CD4-positive, alpha-beta T cell treated with Interleukin-6 for 4 hours (primary cell): Measurements from ENCODE around the gene RAPGEF1.
A peak's percentile ranks its signal among the peaks of the same experiment; 100 is the strongest.

ENCODE experiments used
- DNase-seq: peaks from one replicate; pipeline ENCODE4 v3.0.0-alpha.2; 2020; ENCODE audit warnings: mixed read lengths

The RAPGEF1 gene

DNA sequence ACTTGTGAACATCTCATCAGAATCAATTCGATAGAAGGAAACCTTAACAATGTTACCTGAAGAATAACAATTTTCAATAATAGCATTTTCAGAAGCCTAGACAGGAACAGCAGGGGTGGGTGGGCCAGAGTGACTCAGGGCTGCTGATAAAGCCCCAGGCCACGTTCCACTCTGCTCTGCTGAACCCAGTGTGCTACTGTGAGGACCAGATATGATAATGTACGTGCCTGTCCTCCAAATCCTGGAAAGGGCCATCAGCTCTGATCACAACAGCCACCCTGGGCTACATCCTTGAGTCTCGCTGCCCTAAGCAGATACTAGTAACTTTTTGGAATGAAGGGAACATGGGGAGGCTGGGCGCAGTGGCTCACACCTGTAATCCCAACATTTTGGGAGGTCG is 103.3 kb downstream of the RAPGEF1 start:
- no peak for DNase-seq

DNA sequence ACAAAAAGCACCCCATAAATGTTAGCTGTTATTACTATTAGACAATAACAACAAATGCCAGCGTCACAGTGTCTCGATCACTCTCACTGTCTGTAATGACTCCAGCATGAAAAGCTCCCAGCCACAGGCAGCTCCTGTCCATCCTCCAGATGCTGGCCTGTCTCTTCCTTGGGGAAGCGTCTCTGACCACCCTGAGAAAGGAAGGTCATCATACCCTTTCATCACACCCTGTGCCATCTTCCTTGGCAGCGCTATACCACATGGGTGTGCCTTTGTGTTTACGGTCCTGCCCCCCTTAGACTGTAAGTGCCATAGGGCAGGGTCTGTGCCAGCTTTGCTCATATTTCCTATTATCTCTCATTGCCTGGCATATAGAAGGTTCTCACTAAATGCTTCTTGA is 104.0 kb downstream of the RAPGEF1 start:
- no peak for DNase-seq

DNA sequence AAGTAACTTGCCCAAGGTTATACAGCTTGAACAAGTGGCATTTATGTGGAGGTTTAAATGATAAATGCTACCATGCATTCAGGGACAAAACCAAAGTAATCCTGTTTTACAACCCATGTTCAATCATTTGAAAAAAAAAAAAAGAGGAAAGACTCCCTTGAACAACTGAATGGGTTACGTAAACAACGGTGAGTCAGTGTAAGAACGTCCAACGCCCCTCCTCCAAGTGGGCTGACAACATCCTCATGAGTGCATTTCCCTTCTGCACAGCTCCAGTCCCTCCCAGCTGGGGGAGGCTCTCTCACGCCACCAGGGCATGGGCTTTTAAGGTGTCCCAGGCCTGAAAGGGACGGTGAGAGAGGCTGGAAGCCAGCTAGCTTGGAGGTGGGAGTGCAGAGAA is 104.6 kb downstream of the RAPGEF1 start:
- DNase-seq = peak; percentile 87

DNA sequence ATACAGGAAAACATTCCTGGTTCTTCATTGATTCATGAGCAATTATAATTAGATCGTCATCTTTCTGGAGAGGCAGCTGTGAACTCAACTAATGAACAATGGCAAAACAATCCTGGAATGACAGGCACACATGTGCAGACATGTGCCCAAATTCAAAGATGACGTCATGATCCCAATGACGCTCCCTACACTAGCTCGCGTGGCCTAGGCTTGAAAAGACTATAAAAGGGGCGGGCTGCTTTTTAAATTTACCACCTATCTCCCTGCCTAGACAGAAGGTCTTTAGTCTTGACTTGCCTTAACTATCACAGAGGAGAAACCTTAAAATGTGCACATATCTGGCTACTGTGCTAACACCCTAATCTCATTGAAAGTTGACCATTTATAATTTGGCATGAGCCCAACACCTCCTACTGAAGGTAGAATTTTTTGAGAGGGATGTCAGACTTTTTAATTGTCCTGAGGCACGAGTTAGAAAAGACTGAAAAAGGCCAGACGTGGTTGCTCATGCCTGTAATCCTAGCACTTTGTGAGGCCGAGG is 106.3 kb downstream of the RAPGEF1 start:
- no peak for DNase-seq

DNA sequence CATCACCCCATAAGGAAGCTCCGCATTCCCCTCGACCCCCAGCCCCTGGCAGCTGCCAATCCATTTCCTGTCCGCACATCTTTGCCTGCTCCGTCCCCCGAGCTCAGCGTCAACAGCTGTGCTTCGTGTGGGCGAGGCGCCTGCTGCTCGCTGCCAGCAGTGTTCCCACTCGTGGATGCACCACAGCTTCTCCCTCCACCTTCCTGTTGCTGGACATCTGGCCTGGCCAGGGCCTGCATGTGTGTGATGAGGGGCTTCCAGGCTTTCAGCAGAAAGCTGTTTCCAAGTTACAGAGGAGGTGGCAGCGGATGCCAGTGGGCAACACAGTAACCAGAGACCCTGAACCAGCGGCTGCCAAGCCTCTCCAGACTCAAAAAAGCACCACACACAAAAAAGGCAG is 108.6 kb downstream of the RAPGEF1 start:
- no peak for DNase-seq

DNA sequence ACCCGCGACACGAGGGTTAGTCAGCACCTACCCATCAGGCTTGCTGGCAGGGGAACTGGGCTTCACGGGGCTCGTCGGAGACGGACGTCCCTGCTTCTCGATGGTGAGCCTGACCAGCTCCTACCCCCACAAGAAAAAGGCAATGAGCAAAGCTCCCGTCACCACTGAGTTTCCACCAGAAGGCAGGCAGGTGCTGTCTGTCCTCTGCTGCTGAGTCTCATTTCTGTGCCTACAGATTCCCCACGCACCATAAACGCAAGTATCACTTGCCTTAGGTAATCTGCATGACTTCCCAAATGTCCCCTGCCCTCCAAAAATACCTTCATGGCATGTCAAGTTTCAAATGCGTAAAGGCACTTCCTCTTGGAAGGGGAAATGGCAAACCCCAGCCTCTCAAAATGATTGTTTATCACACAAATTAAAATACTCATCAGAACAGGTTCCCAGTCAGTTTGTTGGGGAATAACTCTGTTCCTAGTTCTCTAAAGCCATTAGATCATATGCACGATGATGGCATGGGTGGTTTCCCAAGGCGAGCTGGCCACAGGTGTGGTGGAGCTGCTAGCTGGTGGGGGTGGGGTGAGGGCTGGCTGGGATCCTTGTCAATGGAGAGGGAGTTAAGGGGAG is 109.6 kb downstream of the RAPGEF1 start:
- DNase-seq = no peak

DNA sequence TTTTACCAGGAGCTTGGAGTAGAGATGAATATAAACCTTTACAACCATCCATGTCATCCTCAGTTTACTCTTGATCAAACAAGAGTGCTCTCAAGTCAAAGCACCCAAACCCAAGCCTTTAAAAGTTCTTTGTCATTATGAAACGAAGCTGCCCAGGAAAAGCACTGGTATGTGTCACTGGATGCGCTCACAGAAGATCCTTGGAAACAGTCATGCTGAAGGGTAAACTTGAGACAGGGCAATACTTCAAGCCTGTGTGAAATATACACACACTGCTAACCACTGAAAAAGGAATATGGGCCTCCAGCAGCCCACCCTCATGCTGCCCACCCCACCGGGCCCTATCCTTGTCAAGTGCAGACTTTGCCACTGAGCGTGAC is 110.1 kb downstream of the RAPGEF1 start:
- no peak for DNase-seq

DNA sequence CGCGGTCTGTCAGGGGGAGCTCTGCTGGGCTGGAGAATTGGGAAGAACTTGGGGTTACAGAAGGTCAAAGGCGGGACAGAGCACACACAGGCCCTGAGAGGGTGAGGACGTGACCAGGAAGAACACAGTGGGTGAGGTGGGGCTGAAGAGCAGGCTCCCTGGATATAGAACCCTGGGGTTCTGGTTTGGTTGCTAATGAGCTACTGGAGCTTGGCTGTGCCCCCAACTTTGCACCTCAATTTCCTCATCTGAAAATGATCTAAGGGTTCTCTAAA is 110.7 kb downstream of the RAPGEF1 start:
- DNase-seq = no peak

DNA sequence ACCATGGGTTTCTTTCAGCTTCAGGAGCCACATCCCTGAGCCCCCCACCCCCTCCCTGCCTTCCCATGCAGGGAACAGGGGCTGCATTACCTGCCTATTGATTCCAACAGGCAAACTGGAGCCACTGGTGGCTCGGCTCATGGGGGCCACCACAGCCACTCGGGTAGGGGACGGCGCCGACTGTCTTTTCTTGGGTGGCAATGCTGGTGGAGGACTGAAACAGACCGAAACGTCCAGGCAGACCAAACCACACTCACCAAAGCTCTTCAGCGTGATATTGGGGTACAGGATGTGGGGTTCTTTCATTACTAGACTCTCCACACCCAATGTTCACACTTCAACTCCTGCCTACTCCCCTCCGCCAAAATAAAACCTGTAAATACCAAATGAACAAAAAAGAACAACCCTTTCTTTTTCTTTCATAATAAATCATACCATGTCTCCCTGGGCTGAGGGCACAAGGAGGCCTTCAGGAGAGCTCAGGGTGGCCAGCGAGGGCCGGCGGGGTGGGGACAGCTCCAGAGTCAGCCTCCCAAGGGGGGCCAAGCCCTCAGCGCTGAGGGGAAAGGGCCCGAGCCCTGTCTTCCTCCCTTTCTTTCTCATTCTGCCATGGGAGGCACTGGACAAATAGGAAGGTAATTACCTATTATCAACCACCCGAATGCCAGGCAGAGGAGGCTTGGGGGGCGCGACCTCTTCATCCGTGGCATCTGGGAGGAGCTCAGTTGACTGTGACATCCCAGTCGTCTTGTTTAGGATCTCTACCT is 111.2 kb downstream of the RAPGEF1 start:
- DNase-seq = no peak

DNA sequence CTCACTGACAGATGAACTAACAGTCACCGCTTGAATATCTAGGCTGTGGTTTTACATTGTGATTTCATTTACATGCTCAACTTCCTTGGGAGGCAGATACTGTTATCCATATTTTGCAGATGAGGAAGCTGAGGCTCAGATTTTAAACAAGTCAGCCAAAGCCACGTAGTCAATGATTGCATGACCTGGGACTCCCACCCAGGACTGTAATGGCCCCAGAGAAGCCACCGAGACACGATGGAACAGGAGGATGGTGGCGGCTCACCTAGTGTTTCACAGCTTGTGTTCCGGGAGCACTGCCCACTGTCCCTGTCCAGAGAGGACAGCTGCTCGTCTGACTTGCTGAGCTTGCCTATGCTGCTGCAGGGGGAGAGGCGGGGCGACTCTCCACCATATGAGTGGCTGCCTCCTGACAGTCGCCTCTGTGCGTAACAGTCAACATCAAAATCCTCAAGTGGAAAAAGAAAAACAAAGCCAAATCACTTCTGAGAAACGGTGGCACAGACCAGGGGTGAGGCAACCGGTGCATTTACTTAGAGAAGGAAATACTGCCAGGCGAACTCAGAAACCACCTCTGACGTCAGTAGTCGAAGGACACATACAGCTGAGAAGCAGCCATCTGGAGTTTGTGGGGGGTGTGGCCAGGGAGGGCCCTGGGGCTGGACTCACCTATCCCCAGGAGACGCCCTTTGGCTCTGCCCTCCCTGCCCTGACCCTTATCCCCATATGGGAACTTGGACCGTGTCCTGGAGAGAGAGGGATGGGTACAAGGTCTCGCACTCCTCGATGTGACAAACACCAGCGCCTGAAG is 112.0 kb downstream of the RAPGEF1 start:
- DNase-seq = peak; percentile 48

DNA sequence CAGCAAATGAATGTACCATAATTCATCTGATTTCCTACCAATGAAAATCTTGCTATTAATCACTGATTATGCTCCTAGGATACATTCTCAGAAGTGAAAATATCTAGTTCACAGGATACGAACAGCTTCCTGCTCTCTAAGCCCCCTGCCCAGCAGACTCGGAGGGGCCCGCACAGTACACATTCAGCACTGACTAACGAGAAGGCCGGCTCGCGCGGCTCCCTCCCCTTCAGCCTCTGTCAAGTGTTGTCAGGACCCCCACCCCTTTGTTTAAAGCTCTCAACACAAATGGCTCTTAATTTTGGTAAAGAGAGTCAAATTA is 112.6 kb downstream of the RAPGEF1 start:
- DNase-seq = no peak

DNA sequence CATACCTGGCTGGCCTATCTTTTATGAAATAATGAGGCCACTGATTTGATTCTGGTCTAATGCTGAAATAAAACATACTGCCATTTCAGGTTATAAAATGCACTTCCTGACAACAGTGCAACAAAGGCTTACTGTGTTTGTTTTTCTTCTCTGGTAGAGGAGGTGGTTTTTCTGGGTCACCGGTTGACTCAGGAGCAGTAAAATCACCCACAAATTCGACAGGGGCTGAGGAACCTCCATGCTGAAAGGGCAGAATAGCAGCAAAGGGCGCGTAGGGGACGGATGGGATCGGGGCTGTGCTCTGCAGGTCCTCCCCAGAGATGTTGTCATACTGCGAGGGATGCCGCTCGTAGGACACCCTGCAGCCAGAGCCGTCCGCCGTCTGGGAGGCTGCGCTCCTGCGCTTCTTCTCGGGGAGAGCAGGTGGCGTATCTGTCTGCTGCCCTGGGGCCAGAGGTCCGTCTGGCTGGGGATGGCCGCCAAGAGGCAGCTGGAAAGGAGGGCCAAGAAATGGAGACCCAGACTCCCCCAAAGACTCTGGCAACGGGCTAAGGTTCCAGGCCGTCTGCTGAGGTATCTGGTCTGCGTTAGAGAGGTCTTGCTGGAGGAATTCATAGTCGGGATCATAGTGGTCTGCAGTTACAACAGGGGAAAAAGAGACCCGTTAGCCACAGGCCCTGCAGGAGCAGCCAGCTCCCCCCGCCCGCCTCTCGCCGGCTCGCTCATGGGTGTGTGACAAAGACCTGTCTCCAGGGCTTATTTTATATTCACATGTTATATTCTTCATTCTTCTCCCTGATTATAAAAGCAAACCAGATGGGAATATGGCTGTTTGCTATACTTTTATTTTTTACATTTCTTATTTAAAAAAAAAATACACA is 113.8 kb downstream of the RAPGEF1 start:
- peak; percentile 26 for DNase-seq

DNA sequence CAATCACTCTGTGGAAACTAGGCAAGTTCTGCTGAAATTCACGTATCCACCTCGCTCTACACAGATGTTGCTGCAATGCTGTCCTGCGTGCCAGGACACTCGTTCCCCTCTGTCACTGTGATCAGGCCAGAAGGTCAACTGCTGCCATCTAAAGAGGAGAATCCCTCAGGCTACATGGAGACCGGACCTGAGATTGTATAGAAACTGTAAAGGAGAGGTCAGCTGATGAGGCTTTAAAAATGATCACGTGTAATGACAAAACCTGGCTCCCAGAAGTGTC is 114.4 kb downstream of the RAPGEF1 start:
- DNase-seq = no peak

DNA sequence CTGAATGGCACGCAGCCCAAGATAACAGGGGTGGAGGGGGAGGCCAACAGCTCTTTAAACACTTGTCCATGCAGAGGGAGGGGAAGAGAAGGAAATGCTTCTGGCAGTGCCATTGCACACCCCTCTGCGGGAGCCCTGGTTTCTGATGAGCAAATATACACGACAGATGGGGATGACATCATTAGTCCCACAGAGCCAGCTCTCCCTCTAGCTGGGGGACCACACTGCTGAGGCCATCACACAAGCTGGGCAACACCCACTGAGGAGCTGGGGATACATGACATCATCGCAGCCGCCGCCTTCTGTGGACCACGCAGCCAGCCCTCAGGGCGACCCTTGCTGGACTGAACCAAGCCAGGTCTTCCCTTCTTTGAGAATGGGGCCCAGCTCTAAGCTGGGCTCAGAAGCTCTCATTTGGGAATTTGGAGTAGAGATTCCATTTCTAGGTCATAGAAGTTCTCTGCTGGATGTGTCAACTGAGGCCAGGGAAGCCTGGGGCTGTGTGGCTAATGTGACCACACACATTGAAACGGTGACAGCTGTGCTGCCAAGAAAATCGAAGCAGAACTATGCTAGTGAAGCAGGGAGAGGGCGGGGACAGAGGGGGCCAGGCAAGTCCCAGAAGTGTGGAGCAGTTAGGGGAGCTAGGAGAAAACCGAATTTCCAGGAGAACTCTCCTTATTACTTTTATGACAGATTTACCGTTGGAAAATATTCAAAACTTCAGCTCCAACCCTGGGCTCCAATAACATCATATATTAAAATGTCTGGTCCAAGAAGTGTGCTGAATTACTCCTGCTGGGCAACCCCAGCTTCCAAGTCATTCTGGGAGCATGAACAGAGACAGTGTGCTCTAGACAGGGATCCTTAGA is 115.0 kb downstream of the RAPGEF1 start:
- DNase-seq = no peak

DNA sequence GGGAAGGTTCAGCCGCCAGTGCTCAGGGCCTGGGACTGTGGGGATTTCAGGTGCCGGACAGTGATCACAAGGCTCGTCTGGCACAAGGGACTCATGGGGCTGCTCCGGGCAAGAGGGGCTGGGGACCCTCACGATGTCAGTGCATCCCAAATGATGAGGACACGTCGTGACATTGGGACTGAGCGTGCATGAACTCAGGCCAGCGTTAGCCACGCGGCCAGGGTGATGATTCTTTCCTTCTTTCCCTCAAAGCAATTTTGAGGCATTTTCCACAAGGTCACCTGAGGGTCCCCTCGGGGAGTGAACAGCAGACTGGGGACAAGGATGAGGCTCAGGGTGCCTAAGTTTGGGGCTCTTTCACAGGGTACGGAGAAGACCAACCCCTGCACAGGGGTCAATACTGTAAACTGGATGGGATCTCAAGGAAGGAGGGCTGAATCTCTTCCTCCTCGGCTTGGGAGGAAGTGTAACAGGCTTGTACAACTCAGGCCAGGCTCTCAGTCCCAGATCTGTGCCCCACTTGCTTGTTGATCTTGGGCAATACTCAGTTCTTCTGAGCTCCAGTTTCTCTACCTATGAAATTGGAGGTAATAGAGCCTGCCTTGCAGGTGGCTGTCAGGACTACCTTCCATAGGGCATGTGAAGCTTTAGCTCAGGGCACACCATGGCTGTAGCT is 116.1 kb downstream of the RAPGEF1 start:
- DNase-seq = no peak

DNA sequence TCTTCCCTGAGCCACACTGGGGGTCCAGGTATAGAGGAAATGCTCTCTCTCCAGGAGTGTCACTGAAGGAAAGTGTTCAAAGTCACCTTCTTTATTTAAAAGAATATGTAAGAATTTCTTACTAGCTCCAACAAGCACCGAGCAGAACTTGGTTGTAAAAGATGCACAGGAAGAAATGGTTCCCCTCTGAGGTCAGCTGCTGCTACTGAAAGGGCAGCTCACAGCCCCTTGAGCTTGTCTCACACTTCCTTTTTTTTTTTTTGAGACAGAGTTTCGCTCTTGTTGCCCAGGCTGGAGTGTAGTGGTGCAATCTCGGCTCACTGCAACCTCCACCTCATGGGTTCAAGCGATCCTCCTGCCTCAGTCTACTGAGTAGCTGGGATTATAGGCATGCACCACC is 117.4 kb downstream of the RAPGEF1 start:
- DNase-seq = no peak

DNA sequence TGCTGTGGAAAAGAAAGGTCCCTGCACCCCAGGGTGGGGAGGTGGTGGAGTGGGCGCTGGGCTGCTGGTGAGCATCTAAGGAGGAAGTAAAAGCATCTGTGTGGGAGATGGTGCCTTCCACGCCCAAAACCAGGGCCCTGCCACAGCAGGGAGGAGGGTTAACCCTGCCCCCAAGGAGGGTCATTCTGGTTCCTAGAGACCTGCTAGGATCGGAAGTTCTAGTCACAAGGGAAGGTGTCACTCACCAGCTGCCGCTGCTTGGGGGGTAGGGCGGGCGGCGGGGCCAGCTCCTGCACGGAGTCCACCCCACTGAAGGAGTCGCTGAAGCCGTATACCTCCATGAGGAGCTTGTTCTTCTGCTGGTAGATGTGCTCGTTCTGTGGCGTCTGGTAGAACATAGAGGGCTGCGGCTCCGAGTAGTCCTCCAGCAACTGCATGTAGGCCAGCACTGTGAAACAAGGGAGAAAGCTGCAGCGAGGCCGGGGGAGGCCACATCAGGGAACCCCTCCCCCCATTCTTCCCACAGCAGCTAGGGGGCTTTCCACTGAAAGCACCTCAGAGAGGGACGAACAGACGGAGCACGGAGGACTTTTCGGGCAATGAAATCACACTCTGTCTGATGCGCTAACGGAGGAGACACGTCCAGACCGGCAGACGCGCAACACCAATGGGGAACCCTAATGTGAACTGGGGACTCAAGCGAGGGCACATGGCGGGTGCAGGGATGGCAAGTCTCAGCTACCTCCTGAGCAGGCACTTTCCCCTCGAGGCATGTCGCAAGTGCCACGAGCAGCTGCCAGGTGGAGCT is 118.1 kb downstream of the RAPGEF1 start:
- no peak for DNase-seq

DNA sequence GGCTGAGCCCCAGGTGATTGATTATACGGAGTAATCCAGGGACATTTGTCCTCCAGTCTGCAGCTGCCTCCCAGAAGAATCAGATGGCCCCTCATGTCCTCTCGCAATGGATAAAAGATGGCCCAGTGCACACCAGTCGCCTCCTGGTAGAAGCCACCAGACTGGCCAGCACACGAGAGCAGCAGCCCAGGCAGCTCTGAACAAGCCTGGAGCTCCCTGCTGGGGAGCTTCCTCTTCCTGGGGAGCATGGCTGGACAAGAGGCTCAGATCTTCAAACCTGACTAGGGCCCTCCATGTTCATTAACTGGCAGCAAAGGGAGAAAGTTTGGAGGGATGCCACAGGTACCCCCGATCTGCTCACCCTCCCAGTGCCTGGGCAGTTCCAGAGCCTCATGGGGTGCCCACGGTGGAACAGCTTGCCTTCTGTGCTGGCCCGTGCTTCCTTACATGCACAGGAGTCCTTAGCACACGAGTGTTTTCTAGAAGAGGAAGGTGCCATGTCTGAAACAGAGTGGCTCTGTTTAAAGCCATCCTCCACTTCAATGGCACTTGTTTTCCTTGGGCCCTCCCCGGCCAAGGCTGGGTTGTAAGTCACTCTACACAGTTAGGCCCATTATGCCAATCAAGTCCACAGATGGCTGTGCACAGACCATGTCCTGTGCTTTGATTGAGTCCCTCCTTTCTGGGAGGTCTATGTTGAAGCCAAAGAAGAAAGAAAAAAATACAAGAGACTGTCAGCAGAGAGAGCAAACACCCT is 118.9 kb downstream of the RAPGEF1 start:
- DNase-seq = no peak

DNA sequence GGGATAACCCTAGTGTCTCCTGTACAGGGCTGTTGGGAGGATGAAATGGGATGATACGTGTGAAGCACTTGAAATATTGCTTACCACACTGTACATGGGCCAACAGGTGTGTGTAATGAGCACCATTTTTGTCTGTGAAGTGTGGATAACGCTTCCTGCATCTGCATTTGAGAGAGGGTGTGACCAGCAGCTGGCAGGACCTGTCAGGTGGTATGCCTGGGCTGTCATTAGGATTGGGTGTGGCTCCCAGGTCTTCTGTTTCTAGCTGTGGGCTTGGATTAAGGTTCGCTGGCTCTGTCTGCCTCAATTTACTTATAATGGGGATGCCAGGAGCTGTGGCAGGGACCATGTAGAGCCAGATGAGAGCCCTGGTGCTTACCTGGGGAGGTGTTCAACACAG is 120.2 kb downstream of the RAPGEF1 start:
- DNase-seq = no peak

DNA sequence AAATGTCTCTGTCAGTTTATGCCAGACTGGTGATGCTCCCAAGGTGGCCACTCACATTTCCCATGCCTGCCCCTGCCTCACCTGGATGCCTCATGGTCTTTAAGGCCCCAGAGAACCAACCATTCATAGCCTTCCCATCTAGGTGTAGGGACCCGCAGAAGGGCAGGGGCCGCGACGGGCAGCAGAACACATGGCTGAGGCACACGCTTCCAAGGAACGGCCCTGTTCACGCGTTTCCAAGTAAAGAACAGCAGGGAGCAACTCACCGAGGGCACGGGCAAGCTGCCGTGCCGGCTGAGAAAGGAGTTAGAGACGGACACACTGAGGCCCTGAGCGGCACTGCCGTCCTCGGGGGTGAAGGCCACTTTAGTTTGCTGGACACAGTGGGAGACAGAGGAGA is 121.1 kb downstream of the RAPGEF1 start:
- DNase-seq = no peak
